Transverse colon (tissue), 4 donors: ENCODE data around the gene PALLD.

Experiments
- EP300 ChIP-seq: sonication (generic); formaldehyde crosslinking; IDR thresholded peaks from one replicate; pipeline ENCODE4 v1.6.1; 2017; ENCODE audit warnings: antibody characterized with exemption, low read depth
- POLR2AphosphoS5 ChIP-seq, 3 donors: sonication (generic); formaldehyde crosslinking; IDR thresholded peaks; one replicate each; pipeline ENCODE4 v1.6.1; 2016; ENCODE audit warnings: antibody characterized with exemption in 3 of 3
- TF ChIP-seq, protein P1 (sequence below), 5 experiments: fragments of 200-600 bp in 3 of 5; fragments of 450-650 bp in 2 of 5; sonication (generic) in 3 of 5; IDR thresholded peaks; 1 replicate in 2 of 5; 2 replicates in 3 of 5; pipeline ENCODE4 v1.5.1; 2016 to 2017; ENCODE audit warnings: antibody characterized with exemption in 5 of 5, inconsistent platforms in 3 of 5, mild to moderate bottlenecking in 2 of 5, moderate library complexity in 1 of 5

DNA sequence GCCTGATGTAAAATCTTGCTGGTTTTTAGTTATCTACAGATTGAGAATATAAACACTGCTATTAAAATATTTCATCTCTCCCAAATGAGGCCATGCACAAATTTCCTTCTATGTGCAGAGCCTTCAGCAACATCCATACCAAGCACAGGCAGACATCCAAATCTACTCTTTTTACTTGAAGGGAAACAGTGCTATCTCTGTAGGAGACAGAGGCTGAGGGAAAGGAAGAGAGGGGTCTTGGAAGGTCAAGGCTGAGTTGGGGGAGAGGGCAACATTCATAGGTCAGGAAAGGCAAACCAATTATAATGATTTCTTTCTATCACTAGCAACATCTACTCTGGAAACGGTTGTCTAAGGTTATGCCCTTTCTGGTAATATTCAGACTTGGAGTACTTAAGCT lies 273.0 kb downstream of the PALLD start:
- TF ChIP-seq POLR2AphosphoS5 (IDR thresholded peaks at IDR 0.05): no peak
- TF ChIP-seq, protein P1, sequence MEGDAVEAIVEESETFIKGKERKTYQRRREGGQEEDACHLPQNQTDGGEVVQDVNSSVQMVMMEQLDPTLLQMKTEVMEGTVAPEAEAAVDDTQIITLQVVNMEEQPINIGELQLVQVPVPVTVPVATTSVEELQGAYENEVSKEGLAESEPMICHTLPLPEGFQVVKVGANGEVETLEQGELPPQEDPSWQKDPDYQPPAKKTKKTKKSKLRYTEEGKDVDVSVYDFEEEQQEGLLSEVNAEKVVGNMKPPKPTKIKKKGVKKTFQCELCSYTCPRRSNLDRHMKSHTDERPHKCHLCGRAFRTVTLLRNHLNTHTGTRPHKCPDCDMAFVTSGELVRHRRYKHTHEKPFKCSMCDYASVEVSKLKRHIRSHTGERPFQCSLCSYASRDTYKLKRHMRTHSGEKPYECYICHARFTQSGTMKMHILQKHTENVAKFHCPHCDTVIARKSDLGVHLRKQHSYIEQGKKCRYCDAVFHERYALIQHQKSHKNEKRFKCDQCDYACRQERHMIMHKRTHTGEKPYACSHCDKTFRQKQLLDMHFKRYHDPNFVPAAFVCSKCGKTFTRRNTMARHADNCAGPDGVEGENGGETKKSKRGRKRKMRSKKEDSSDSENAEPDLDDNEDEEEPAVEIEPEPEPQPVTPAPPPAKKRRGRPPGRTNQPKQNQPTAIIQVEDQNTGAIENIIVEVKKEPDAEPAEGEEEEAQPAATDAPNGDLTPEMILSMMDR (IDR thresholded peaks at IDR 0.05): no peak
- no peak for TF ChIP-seq EP300
